Endothelial cell of umbilical vein (primary cell): ENCODE results near the gene ADAM20.

Experiments used
- CTCF ChIP-seq, 2 donors: IDR thresholded peaks; 1 replicate in 1 of 2; 2 replicates in 1 of 2; pipeline ENCODE4 v1.5.1; 2011; ENCODE audit warnings: low read length in 2 of 2, mild to moderate bottlenecking in 2 of 2, moderate library complexity in 2 of 2, control low read depth in 1 of 2, inconsistent platforms in 1 of 2, low read depth in 1 of 2; ENCODE audit not compliant: insufficient read depth in 1 of 2; ENCODE audit errors: extremely low read depth in 1 of 2
- JUN ChIP-seq: IDR thresholded peaks from 2 replicates; pipeline ENCODE4 v1.6.1; 2011; ENCODE audit warnings: borderline replicate concordance, low read depth; ENCODE audit not compliant: insufficient read length, insufficient read depth
- MYC ChIP-seq: IDR thresholded peaks from one replicate; pipeline ENCODE4 v1.6.1; 2011; ENCODE audit warnings: mild to moderate bottlenecking, low read depth, low read length
- POLR2A ChIP-seq: IDR thresholded peaks from 2 replicates; pipeline ENCODE4 v1.6.1; 2012; ENCODE audit warnings: low read depth, mild to moderate bottlenecking, control low read depth, low read length

- TF ChIP-seq JUN = no peak
- no peak for TF ChIP-seq CTCF (IDR thresholded peaks at IDR 0.05; ENCODE audit: extremely low read depth in 1 of 2, insufficient read depth in 1 of 2, low read depth in 1 of 2, low read length in 2 of 2)
- TF ChIP-seq POLR2A = no peak
- TF ChIP-seq MYC = no peak
Measured at GRCh38 chr14:70534904-70535303, at the start of gene ADAM20.
